AG04449 (cell line): ENCODE data around the gene RBPJL.

Experiments
- CTCF ChIA-PET: fragments of 350-600 bp; formaldehyde crosslinking; extraction: SDS; loops from one replicate; lab custom pipeline; 2021; ENCODE audit warnings: antibody characterized with exemption; lab: Yijun Ruan, JAX
- POLR2A ChIA-PET: fragments of 400-600, 350-600 bp; formaldehyde crosslinking; extraction: SDS; loops from one replicate; lab custom pipeline; 2020; ENCODE audit warnings: antibody characterized with exemption, inconsistent platforms; lab: Yijun Ruan, JAX
- DNase-seq: peaks from one replicate; pipeline ENCODE4 v3.0.0-alpha.2; 2010; ENCODE audit warnings: low read depth, low spot score
- H3K4me3 ChIP-seq: 2 replicates; pipeline ENCODE4 v1.5.1; 2011; ENCODE audit warnings: low read depth, mild to moderate bottlenecking, control low read depth, low read length
- TF ChIP-seq, protein P1 (sequence below): IDR thresholded peaks from one replicate; pipeline ENCODE4 v1.5.1; 2011; ENCODE audit warnings: mild to moderate bottlenecking, moderate library complexity, low read length, control low read depth, inconsistent platforms; ENCODE audit not compliant: insufficient read depth; ENCODE audit errors: missing control alignments

Gene RBPJL

DNA sequence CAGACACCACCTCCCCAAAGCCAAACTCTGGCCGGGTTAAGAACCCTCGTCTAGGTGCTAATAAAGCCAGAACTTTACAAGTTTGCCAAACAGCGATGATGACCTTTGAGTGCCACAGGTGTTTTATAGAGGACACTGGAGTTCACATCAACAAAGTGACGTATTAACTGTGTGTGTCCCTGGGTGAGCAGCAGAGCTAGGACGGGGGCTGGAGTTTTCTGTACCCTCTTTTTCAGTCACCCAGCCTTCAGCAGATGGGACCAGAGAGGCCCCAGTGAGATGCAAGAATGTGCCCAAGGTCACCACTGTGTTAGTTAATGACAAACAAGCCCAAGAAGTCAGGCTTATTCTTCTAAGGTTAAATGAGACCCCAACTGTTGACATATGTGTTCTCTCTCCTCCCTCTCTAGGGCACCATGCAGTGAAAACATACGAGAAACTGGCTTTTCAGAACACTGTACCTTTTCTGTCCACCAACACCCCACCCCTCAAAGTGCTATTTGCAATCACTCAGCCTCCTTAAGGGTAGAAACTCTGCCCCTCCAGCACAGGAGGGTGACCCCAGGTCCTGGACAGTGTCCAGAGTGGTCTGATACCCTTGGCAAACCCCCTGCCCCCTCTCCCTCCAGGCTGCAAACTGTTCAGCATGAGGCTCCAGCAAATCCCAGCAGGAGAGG is 36.4 kb downstream of the RBPJL start:
- POLR2A ChIA-PET = no interaction called here
- CTCF ChIA-PET = interaction anchor here (1.3 to 5.9 kb wide), 5 partner anchors 10 to 94 kb away, joined by 3 to 25 read pairs (median 17); partner anchors contain the start of gene SYS1
- no peak for DNase-seq
- peak overlapping the region; percentile 84 for H3K4me3 ChIP-seq
- TF ChIP-seq, protein P1, sequence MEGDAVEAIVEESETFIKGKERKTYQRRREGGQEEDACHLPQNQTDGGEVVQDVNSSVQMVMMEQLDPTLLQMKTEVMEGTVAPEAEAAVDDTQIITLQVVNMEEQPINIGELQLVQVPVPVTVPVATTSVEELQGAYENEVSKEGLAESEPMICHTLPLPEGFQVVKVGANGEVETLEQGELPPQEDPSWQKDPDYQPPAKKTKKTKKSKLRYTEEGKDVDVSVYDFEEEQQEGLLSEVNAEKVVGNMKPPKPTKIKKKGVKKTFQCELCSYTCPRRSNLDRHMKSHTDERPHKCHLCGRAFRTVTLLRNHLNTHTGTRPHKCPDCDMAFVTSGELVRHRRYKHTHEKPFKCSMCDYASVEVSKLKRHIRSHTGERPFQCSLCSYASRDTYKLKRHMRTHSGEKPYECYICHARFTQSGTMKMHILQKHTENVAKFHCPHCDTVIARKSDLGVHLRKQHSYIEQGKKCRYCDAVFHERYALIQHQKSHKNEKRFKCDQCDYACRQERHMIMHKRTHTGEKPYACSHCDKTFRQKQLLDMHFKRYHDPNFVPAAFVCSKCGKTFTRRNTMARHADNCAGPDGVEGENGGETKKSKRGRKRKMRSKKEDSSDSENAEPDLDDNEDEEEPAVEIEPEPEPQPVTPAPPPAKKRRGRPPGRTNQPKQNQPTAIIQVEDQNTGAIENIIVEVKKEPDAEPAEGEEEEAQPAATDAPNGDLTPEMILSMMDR = no peak

DNA sequence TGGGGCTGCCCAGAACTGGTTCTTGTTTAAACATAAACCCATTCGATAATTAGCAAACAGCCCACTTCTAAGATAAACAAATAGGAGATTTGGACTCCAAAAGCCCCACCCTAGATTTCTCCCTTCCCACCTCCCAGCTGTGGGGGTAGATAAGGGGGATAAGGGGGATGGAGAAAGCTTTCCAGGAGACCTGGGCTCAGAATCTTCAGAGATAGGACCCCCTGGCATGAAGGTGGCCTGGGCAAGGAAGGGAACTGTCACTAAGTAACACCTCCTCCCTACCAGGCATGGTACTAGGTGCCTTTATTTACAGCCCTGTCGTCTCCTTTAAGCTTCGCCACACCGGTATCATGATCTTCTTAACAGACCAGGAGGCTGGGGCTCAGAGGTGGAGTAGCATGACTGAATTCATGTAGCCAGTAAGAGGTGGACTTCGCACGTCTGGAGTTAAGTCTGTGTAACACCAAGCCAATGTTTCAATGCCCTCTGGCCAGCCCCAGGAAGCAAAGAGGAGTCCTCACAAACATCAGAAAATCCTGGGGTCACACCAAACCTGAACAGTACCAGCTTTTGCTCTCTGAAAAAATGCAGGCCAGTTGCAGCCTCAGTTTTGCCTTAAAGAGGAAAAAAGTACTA is 37.0 kb downstream of the RBPJL start:
- DNase-seq = no peak
- POLR2A ChIA-PET = interaction anchor here (1.0 to 6.1 kb wide), 4 partner anchors 8 to 627 kb away, joined by 3 to 86 read pairs (median 4); partner anchors contain the start of gene SYS1

DNA sequence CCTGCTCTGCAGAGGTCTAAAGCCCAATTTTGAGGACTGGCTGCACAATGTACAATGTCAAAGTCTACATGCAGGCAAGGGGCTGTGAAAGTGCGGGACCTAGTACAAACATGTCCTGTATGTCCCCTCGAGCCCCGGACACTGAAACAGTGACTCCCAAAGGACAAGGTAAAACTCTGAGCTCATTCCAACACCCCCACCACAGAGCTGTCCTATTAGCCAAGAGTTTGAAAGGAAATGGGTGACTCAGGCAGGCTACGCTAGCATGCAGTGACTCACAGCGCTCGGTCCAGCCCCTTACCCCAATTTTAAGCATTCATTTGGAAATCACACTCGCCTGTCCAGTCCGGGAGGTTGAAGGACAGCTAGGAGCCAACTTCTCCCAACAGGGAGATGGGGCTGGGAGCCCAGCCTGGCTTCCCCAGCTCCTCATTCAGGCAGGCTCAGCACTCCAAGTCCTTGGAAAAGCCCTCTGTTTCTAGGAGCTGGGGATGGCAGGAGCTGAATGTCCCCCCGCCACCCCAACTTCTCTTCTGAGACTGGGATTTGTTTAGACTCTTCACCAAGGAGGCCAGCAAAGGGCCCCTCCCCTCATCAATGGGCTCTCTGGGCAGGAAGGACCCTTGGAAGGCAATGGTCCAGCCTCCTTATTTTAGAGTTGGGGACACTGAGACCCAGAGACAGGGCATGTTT is 37.7 kb downstream of the RBPJL start:
- POLR2A ChIA-PET = interaction anchor here (1.0 to 6.1 kb wide), 4 partner anchors 9 to 627 kb away, joined by 3 to 86 read pairs (median 4); partner anchors contain the start of gene SYS1
- TF ChIP-seq, protein P1 = no peak
- DNase-seq = no peak
- peak overlapping the region; percentile 84 for H3K4me3 ChIP-seq
- CTCF ChIA-PET = interaction anchor here (0.6 to 5.9 kb wide), 8 partner anchors 9 to 93 kb away, joined by 3 to 25 read pairs (median 4); partner anchors contain the start of gene SYS1

More for the DNA sequence above, 37.0 kb downstream of the RBPJL start:
- TF ChIP-seq, protein P1 = no peak
- peak overlapping the region; percentile 84 for H3K4me3 ChIP-seq
- CTCF ChIA-PET = interaction anchor here (1.0 to 5.9 kb wide), 5 partner anchors 9 to 93 kb away, joined by 3 to 25 read pairs (median 12); partner anchors contain the start of gene SYS1

DNA sequence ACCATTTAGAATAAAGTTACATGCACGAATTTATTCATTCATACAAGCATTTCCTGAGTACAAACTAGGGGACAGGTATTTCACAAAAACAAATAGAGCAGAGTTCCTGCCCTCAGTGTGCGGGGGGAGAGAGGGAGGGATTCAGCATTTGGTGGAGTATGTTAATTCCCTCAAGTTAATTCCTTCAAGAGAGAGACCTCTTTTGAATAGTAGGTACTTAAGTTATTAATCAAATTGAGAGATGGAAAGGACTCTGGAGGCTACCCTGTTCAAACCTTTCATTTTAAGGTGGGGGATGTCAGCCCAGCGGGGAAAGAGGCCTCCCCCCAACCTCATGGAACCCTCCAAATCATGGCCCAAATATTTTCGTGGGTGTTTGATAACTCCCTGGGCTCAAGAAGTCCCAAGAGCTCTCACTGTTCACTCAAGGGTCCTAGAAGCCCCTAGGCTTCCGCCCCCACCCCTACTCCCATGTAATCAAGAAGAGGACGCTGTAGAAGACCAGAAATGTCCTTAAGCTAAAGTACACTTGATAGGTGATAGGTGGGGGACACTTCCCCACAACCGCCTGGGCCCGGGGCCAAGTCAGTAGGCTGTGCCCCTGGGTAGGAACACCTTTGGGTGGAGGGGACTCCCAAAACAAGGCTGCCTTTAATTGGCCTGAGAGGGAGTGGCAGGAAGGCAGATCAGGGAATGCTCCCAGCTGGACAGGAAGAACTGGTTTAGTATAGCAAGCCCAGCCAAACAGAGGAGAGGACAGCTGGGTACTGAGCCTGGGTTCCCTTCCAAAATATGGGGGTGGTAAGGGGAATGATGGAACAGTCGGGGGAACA is 38.7 kb downstream of the RBPJL start:
- ChIA-PET CTCF (interaction anchor here (1.9 to 5.9 kb wide), 5 partner anchors 10 to 92 kb away, joined by 6 to 60 read pairs (median 17); partner anchors contain the start of gene SYS1), POLR2A (interaction anchor here (0.8 to 6.1 kb wide), 5 partner anchors 8 to 434 kb away, joined by 3 to 91 read pairs (median 3); partner anchors contain the start of gene SYS1)
- DNase-seq = no peak
- H3K4me3 ChIP-seq = peak overlapping the region; percentile 84
- TF ChIP-seq, protein P1 = no peak

DNA sequence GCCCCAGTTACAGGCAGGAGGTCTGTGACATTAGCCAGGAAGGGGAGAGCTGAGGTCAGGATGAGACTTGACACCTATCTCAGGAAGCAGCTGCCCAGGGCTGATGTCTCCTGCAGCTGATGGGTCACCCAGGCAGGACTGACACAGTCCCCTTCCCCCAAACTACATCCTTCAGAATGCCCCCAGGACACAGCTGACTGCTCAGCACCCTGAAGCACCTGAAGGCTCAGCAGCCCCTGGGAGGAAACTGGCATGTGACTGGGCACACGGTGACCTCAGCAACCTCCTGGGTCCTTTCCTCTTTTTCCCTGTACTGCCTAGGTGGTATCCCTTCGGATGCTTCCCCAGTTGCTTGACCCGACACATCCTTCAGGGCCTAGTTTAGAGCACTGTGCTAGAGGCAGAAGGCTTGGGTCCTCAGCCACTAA is 39.7 kb downstream of the RBPJL start:
- ChIA-PET POLR2A (interaction anchor here (0.6 to 6.1 kb wide), 7 partner anchors 9 to 434 kb away, joined by 3 to 91 read pairs (median 7); partner anchors contain the start of gene SYS1), CTCF (interaction anchor here (1.1 to 5.9 kb wide), 5 partner anchors 9 to 91 kb away, joined by 4 to 60 read pairs (median 6); partner anchors contain the start of gene SYS1)
- DNase-seq = no peak
- H3K4me3 ChIP-seq = peak overlapping the region; percentile 84
- TF ChIP-seq, protein P1 = no peak
